ENCODE measurements around the gene PRCP. TPM values are rescaled to one million over a fixed set of nuclear protein-coding genes. Genes with fewer than 3 reads are reported as not detected.
"Not testable (repeated sequence)": the region's sequence is repeated elsewhere in the genome, so short reads cannot be mapped to it uniquely, and the experiment has no call there.

Gene PRCP
- total RNA-seq, 1 experiment from 2014 or later, result 51.5 TPM

DNA sequence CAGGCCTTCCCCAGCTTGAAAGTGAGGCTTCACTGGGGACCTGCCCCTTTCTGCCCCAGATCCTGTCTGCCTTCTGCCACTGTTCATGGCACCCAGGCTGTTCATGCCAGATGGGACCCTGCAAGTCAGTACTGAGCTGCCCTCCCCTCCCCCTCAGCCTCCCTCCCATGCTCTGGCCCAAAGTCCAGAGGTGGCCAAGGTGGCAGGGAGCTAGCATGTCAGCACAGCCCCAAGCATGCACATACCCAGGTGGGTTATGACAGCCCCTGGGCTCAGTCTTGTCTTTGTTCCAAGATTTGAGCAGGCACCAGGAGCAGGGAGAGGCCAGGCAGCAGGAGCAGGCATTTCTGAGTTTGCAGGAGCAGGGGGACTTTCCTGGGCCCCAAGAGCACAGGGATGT, 45.5 kb upstream of the PRCP start:
- TF ChIP-seq EZH2 (IDR thresholded peaks at IDR 0.05; ENCODE audit: low read length, unreplicated experiment), result no peak
- TF ChIP-seq EZH2phosphoT487 (IDR thresholded peaks at IDR 0.05; ENCODE audit: borderline replicate concordance, low read length), result no peak
- TF ChIP-seq, protein P1, sequence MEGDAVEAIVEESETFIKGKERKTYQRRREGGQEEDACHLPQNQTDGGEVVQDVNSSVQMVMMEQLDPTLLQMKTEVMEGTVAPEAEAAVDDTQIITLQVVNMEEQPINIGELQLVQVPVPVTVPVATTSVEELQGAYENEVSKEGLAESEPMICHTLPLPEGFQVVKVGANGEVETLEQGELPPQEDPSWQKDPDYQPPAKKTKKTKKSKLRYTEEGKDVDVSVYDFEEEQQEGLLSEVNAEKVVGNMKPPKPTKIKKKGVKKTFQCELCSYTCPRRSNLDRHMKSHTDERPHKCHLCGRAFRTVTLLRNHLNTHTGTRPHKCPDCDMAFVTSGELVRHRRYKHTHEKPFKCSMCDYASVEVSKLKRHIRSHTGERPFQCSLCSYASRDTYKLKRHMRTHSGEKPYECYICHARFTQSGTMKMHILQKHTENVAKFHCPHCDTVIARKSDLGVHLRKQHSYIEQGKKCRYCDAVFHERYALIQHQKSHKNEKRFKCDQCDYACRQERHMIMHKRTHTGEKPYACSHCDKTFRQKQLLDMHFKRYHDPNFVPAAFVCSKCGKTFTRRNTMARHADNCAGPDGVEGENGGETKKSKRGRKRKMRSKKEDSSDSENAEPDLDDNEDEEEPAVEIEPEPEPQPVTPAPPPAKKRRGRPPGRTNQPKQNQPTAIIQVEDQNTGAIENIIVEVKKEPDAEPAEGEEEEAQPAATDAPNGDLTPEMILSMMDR (conservative IDR thresholded peaks at IDR 0.05; ENCODE audit: low read depth, low read length), result no peak
- ATAC-seq, result no peak
- no peaks in the 10 kb centered on the region for H3K9me3 ChIP-seq (ENCODE audit: low read length)
- no peak overlapping the region for H3K4me3 ChIP-seq (ENCODE audit: low read length)
- intact Hi-C loops (cut with micrococcal nuclease), result no loop called here
- no peak overlapping the region for H3K27ac ChIP-seq (ENCODE audit: low read length)
- no peaks in the 10 kb centered on the region for H3F3A ChIP-seq (ENCODE audit: low read length, unreplicated experiment)
- H3K4me2 ChIP-seq (ENCODE audit: low read length), result no peak overlapping the region
- DNase-seq, result no peak
- BruUV-seq (replicated peaks), result no TSS peak
- no peak overlapping the region for H3K9ac ChIP-seq (ENCODE audit: low read length)
- no peaks in the 10 kb centered on the region for H3K4me1 ChIP-seq (ENCODE audit: insufficient read depth, low read length)
- ChIA-PET CTCF (no interaction called here), POLR2A (ENCODE audit: unreplicated experiment) (no interaction called here)
- no peak overlapping the region for H2AFZ ChIP-seq (ENCODE audit: low read length)
- H3K27me3 ChIP-seq (ENCODE audit: low read length), result no peaks in the 10 kb centered on the region
- no peaks in the 10 kb centered on the region for H4K20me1 ChIP-seq (ENCODE audit: low read length)
- no peaks in the 10 kb centered on the region for H3K36me3 ChIP-seq (ENCODE audit: low read depth, low read length)
- H3K79me2 ChIP-seq (ENCODE audit: low read length), result no peaks in the 10 kb centered on the region
- no peaks in the 10 kb centered on the region for H3K9me2 ChIP-seq (replicated peaks; ENCODE audit: low read length)

- H3K4me1 ChIP-seq (ENCODE audit: insufficient read depth, low read length); H3K27me3 ChIP-seq (ENCODE audit: low read length); H3K27ac ChIP-seq (ENCODE audit: low read length); H4K20me1 ChIP-seq (ENCODE audit: low read length); ATAC-seq; intact Hi-C loops (cut with micrococcal nuclease); BruUV-seq (replicated peaks); H3K9me2 ChIP-seq (replicated peaks; ENCODE audit: low read length); H3K36me3 ChIP-seq (ENCODE audit: low read depth, low read length); H3K9ac ChIP-seq (ENCODE audit: low read length); H3K9me3 ChIP-seq (ENCODE audit: low read length); H2AFZ ChIP-seq (ENCODE audit: low read length); H3K4me3 ChIP-seq (ENCODE audit: low read length); POLR2A ChIA-PET (ENCODE audit: unreplicated experiment); H3F3A ChIP-seq (ENCODE audit: low read length, unreplicated experiment); DNase-seq; CTCF ChIA-PET; H3K79me2 ChIP-seq (ENCODE audit: low read length); H3K4me2 ChIP-seq (ENCODE audit: low read length): not testable (repeated sequence)
Measured at GRCh38 chr11:82945041-82945440, 44.8 kb upstream of the PRCP start.

GRCh38 chr11:82944198-82944597, 44.0 kb upstream of the PRCP start:
- ChIA-PET POLR2A (ENCODE audit: unreplicated experiment) (interaction anchor here (0.7 kb wide), 1 partner anchor 127 kb away, joined by 3 read pairs; no protein-coding TSS in a partner anchor), CTCF (no interaction called here)
- no peak overlapping the region for H3K27ac ChIP-seq (ENCODE audit: low read length)
- no peak overlapping the region for H3K4me2 ChIP-seq (ENCODE audit: low read length)
- H3K27me3 ChIP-seq (ENCODE audit: low read length), result no peaks in the 10 kb centered on the region
- H3K4me1 ChIP-seq (ENCODE audit: insufficient read depth, low read length), result no peaks in the 10 kb centered on the region
- no peaks in the 10 kb centered on the region for H3F3A ChIP-seq (ENCODE audit: low read length, unreplicated experiment)
- BruUV-seq (replicated peaks), result no TSS peak
- H2AFZ ChIP-seq (ENCODE audit: low read length), result no peak overlapping the region
- ATAC-seq (no peak), DNase-seq (no peak)
- intact Hi-C loops (cut with micrococcal nuclease), result no loop called here
- TF ChIP-seq EZH2 (IDR thresholded peaks at IDR 0.05; ENCODE audit: low read length, unreplicated experiment), result no peak
- TF ChIP-seq, protein P1 (conservative IDR thresholded peaks at IDR 0.05; ENCODE audit: low read depth, low read length), result no peak
- TF ChIP-seq EZH2phosphoT487 (IDR thresholded peaks at IDR 0.05; ENCODE audit: borderline replicate concordance, low read length), result no peak
- H3K79me2 ChIP-seq (ENCODE audit: low read length), result no peaks in the 10 kb centered on the region
- H3K9me3 ChIP-seq (ENCODE audit: low read length), result no peaks in the 10 kb centered on the region
- H4K20me1 ChIP-seq (ENCODE audit: low read length), result no peaks in the 10 kb centered on the region
- no peak overlapping the region for H3K4me3 ChIP-seq (ENCODE audit: low read length)
- H3K9ac ChIP-seq (ENCODE audit: low read length), result no peak overlapping the region
- H3K36me3 ChIP-seq (ENCODE audit: low read depth, low read length), result no peaks in the 10 kb centered on the region
- H3K9me2 ChIP-seq (replicated peaks; ENCODE audit: low read length), result no peaks in the 10 kb centered on the region

- H2AFZ ChIP-seq (ENCODE audit: low read length); H3K9ac ChIP-seq (ENCODE audit: low read length); DNase-seq; intact Hi-C loops (cut with micrococcal nuclease); H4K20me1 ChIP-seq (ENCODE audit: low read length); H3K9me3 ChIP-seq (ENCODE audit: low read length); POLR2A ChIA-PET (ENCODE audit: unreplicated experiment); H3K4me1 ChIP-seq (ENCODE audit: insufficient read depth, low read length); ATAC-seq; H3K4me3 ChIP-seq (ENCODE audit: low read length); H3K27ac ChIP-seq (ENCODE audit: low read length); BruUV-seq (replicated peaks); H3K36me3 ChIP-seq (ENCODE audit: low read depth, low read length); H3K79me2 ChIP-seq (ENCODE audit: low read length); H3F3A ChIP-seq (ENCODE audit: low read length, unreplicated experiment); H3K27me3 ChIP-seq (ENCODE audit: low read length); CTCF ChIA-PET; H3K4me2 ChIP-seq (ENCODE audit: low read length); H3K9me2 ChIP-seq (replicated peaks; ENCODE audit: low read length): not testable (repeated sequence)
Measured at GRCh38 chr11:82943430-82943829, 43.2 kb upstream of the PRCP start.

All from PC-3 (cell line).